ENCODE data around the gene BCL10. TPM values are rescaled to one million over a fixed set of nuclear protein-coding genes. Genes with fewer than 3 reads are reported as not detected.

Gene BCL10
- 20.9 and 23.1 TPM in 2 replicates for total RNA-seq

DNA sequence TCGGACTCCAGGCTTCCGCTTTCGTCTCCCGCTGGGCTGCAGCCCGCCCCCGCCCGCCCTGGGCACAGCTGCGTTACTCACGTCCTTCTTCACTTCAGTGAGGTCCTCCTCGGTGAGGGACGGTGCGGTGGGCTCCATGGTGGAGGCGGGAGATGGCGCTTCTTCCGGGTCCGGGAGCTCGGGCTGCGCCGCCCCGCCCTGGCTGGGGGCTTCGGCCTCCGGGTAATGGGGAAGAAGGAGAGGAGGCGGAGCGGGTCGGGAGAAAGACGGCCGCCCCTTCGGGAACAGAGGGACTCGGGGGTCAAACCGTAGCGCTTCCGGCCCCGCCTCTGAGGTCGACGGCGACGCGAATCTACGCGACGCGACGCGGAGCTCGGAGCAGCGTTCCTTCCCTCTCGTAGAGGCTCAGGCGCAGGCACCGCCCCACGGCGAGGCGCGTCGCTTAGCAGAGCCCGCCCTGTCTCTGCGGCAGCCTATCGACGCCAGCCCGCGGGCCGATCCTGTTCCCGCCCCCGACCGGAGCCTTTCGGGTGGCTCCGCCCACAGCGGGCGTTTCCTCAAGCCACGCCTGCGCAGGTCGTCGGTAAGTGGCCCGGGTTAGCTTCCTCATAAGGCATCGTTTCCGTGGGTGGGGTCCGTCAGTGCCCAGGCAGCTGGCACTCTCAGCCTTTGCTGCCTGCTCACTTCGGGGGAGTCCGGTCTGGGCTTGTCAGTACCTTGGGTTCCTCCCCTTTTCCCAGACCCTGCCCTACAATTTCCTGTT, at the start of gene BCL10:
Gene BCL10, minus strand, starts transcription at position 418 of the 763 bp plus-strand sequence. Its CDS starts 280 bp downstream, at position 138.

GRCh38 chr1:85259118-85259911, 17.1 kb downstream of the BCL10 start, which contains the start of gene C1orf52:
C1orf52 (minus strand) TSS chr1:85259662; CDS start chr1:85259633, 29 bp downstream.

Other genes starting within 250 kb of the BCL10 start
- not detected in 2 replicates for gene MCOLN3, start 228.1 kb downstream of the BCL10 start, total RNA-seq
- gene SYDE2, start 75.6 kb downstream of the BCL10 start, total RNA-seq: 1.1 and 1.3 TPM in 2 replicates
- gene C1orf52, start 17.0 kb downstream of the BCL10 start, total RNA-seq: 13.0 and 17.8 TPM in 2 replicates
- 82.6 and 83.8 TPM in 2 replicates for gene DDAH1, start 188.5 kb upstream of the BCL10 start, total RNA-seq